ENCODE results near the gene UBL3.

The UBL3 gene

GRCh38 chr13:29753618-29754472 is 96.6 kb downstream of the UBL3 start:
- no peak for DNase-seq

GRCh38 chr13:29752175-29752574 is 98.2 kb downstream of the UBL3 start:
- no peak for DNase-seq

- DNase-seq: no peak
Observed at GRCh38 chr13:29750183-29750530, 100.3 kb downstream of the UBL3 start.

- no peak for DNase-seq
Observed at GRCh38 chr13:29749401-29750182, 100.8 kb downstream of the UBL3 start.

- no peak for DNase-seq
Observed at GRCh38 chr13:29748097-29748496, 102.3 kb downstream of the UBL3 start.

- DNase-seq: no peak
Observed at GRCh38 chr13:29746148-29746677, 104.2 kb downstream of the UBL3 start.

- no peak for DNase-seq
Observed at GRCh38 chr13:29745704-29746103, 104.7 kb downstream of the UBL3 start.

- DNase-seq: no peak
Observed at GRCh38 chr13:29743201-29743786, 107.1 kb downstream of the UBL3 start.

- DNase-seq: no peak
Observed at GRCh38 chr13:29740961-29741360, 109.5 kb downstream of the UBL3 start.

GRCh38 chr13:29737061-29737460 is 113.4 kb downstream of the UBL3 start:
- DNase-seq: no peak

- DNase-seq: no peak
Observed at GRCh38 chr13:29733147-29733611, 117.2 kb downstream of the UBL3 start.

- no peak for DNase-seq
Observed at GRCh38 chr13:29730253-29730652, 120.2 kb downstream of the UBL3 start.

- DNase-seq: no peak
Observed at GRCh38 chr13:29722415-29722814, 128.0 kb downstream of the UBL3 start.

- DNase-seq: no peak
Observed at GRCh38 chr13:29721766-29722165, 128.7 kb downstream of the UBL3 start.

- DNase-seq: no peak
Observed at GRCh38 chr13:29718694-29719093, 131.7 kb downstream of the UBL3 start.

GRCh38 chr13:29716493-29716892 is 133.9 kb downstream of the UBL3 start:
- DNase-seq: no peak

Measured in NCI-H1105 (cell line).